ENCODE results near the gene GPRC5C.
"Not testable (repeated sequence)": the region's sequence is repeated elsewhere in the genome, so short reads cannot be mapped to it uniquely, and the experiment has no call there.

Gene GPRC5C, protein sequence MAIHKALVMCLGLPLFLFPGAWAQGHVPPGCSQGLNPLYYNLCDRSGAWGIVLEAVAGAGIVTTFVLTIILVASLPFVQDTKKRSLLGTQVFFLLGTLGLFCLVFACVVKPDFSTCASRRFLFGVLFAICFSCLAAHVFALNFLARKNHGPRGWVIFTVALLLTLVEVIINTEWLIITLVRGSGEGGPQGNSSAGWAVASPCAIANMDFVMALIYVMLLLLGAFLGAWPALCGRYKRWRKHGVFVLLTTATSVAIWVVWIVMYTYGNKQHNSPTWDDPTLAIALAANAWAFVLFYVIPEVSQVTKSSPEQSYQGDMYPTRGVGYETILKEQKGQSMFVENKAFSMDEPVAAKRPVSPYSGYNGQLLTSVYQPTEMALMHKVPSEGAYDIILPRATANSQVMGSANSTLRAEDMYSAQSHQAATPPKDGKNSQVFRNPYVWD

DNA sequence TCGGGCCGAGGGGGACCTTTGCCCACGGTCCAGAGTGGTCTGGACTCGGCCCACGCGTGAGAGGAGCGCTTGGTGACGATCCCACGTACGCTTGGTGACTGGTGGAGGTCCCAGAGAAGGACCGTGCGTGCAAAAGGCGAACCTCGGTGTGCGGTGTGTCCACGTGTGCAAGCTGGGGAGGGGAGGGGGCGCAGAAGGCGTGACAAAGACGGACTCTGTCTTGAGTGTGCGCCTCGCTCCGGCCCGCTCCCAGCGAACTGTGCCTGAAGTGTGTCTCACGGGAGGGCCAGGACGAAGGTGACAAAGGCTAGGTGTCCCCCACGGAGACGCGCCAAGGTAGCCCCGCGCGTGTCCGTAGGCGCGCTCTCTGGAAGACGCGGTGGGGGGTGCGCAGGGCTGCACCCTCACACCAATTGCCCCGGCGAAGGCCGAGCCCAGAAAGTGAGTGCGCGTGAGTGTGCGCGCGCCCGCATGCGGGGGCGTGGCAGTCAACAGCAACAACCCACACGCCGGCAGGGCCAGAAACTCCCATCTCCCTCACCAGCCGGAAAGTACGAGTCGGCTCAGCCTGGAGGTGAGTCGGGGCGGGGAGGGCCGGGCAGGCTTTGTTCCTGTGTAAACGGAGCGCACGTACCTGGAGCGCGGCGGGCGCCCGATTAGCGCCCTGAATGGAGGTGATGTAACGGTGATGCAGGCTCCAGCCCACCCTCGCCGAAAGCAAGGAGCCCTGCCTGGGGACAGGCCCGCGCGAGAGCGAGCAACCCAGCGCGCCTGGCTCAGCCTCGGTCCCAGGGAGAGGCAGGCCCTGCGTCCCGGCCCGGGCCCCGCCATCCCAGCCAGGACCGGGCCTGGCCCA lies at the start of gene GPRC5C:
Gene GPRC5C (plus strand): TSS at position 521 of the 856 bp plus-strand sequence. CDS start 7,689 bp downstream, outside the sequence.
- DNase-seq, result no peak

DNA sequence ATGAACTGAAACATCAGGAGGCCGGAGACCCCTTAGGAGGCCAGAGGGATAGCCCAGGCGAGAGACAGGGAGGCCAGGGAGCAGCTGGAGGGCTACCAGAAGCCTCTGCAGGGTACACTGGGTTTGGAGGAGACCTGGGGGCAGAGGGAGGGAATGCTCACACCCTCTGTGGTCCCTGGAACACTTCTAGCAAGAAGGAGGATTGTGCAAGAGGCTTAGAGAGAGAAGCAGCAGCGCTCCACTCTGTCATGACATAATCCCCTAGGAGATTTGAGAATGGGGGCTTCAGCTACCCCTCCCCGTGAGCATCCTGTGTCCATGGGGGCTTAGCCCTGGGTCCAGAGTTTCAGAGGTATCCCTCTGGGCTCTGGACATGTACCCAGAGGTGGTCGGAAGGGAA lies 48.7 kb upstream of the GPRC5C start:
- no peak for DNase-seq

DNA sequence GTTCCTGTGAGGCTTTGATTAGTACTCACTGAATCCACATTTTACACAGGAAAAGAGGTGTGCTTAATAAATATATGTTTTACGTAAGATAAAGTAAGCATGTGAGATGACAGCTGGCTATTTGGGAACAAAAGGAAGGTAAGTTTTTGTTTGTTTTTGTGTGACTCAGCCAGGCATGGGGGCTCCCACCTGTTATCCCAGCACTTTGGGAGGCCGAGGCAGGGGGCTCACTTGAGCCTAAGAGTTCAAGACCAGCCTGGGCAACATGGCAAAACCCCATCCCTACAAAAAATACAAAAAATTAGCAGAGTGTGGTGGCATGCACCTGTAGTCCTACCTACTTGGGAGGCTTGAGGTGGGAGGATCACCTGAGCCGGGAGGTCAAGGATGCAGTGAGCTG lies 46.7 kb upstream of the GPRC5C start:
- no peak for DNase-seq

DNA sequence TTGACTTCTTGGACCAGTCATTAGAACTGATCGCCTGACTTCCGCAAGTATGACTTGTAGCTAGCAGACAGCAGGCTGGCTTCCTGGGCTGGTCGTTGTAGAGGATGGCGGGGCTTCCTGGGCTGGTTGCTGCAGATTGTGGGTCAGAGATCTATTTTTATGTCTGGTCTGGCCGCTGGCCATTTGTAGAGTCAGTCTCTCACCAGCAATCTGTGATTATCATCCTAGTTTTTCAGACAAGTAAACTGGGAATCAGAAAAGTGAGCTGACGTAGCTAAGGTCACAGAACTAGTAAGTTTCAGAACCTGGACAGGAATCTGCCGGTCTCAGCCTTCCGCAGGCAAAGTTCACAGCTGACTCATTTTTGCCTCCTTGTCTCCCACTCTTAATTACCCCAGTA lies 45.5 kb upstream of the GPRC5C start:
- no peak for DNase-seq

DNA sequence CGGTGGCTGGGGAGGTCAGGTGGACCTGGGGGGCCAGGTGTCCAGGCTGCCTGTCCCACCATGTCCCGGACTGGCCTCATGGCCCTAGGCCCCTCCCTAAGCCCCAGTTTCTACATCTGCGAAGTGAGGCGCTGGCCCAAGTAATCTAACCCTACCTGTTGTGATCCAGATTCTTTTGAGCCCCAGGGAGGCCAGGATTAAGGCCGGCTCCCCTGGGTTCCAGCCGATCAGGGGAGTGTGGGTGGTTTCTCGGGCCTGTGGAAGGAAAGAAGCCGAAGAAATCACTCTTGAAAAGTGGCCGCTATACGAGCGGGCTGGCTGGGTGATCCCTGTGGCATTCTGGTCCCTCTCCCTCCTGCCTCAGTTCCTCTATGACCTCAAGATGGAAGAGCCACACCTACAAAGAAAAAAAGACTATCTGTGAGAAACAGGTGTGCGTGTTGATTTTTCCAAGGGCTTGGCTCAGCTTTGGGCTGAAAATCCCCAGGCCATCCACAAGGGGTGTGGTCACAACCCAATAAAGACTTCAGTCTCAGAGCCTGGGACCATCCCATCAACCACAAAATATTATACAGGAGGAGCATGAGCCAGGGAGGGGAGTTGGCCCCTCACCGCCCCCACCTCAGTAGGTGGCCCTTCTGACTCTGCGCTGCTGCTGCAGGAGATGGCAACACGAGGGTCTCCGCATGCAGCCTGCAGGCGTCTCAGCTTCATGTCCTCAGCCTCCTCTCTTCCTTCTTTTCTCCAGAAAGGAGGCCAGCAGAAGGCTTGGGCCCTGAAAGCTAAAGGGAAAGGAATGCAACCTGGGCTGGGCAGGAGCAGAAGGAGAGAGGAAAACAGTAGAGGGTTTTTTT lies 44.3 kb upstream of the GPRC5C start:
- DNase-seq, result no peak

DNA sequence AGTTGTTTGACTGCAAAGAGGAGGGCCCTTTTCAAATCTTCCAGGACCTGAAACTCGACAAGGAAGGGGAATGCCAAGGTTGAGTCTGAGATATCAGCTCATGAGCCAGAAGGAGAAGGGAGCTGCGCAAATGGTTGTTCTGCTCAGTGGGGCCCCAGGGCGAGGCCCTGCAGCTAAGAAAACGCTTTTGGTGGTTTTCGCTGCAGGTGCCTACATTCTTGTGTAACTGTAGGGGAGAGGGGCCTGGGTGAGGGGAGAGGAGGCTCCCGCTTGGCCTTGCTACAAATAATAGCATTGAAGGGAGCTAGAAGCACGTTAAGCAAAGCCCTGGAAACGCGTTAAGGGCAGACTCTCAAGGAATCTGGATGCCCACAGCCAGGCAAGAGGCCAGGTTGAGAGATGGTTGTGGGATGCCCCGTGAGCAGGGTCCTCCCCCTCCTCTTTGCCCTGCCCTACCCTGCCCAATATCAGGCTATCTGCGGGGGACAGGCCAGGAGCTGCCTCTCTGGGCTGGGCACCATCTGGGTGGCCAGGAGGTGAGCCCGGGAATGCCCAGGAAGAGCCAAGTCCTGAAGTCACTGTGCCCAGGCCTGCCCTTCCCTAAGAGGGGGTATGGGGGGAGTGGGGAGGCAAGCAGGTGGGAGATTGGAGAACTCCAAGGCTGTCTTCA lies 42.7 kb upstream of the GPRC5C start:
- DNase-seq, result no peak

DNA sequence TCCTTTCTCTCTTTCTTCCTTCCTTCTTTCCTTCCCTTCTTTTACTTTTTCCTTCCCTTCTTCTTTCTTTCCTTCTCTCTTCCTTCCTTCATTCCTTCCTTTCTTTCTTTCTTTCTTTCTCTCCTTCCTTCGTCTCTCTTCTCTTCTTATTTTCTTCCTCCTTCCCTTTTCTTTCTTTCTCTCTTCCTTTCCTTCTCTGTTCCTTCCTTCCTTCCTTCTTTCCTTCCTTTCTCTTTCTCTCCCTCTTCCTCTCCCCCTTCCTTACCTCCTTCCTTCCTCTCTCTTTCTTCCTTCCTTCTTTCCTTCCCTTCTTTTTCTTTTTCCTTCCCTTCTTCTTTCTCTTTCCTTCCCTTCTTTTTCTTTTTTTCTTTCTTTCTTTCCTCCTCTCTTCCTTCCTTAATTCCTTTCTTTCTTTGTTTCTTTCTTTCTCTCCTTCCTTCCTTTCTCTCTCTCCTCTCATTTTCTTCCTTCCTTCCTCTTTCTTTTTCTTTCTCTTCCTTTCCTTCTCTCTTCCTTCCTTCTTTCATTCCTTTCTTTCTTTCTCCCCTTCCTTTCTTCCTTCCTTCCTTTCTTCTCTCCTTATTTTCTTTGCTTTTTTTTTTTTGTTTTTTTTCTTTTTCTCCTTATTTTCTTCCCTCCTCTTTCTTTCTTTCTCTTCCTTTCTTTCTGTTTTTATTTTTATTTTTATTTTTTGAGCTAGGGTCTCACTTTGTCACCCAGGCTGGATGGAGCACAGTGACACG lies 41.8 kb upstream of the GPRC5C start:
- no peak for DNase-seq

DNA sequence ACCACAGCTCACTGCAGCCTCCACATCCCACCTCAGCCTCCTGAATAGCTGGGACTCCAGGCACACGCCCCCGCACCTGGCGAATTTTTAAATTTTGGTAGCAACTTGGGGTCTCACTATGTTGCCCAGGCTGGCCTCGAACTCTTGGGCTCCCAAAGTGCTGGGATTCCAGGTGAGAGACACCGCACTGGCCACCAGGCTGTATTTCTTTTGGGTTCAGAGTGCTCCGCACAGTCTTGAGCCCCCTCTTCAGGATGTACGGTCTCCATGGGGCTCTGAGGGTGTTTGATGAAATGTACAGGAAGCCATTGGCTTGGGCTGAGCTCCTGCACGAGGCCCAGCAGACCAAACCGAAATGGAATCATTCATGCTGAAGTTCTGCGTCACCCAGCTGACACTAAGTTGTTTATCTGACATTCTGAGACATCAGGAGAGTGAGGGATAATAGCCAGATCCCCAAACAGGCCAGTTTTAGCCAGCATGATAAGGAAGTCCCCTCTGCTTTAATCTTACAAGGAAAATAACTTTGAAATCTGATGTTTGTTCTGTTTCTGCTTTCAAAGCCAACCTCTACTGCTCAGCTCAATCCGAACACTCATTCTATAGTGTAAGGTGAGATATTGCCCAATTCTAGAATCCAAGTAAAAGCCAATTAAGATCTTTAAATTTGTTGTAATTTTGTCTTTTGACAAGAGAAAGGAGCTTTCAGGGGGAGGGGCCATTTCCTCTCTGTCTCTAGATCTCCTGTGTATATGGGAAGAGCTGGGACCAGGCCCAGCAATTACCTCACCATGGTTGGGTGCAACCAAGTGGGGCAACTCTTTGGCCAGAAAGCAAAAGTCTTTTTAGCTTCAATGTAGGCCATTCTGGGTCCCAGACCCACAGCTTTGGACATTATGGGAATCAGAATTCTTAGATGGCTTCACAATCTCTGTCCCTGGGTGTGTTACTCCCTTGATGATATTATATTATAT lies 40.9 kb upstream of the GPRC5C start:
- DNase-seq, result no peak

DNA sequence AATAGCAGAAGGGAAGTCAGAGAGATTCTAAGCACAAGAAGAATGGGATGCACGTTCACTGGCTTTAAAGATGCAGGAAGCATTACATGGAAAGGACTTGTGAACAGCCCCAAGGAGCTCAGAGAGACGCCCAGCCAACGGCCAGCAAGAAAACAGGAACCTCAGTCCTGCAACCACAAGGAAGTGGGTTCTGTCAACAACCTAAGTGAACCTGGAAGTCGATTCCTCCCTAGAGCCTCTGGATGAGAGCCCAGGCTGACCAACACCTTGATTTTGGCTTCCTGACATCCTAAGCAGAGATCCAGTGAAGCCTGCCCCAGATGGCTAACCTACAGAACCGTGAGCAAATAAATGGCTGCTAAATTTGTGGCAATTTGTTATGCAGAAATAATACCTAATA lies 40.1 kb upstream of the GPRC5C start:
- no peak for DNase-seq

DNA sequence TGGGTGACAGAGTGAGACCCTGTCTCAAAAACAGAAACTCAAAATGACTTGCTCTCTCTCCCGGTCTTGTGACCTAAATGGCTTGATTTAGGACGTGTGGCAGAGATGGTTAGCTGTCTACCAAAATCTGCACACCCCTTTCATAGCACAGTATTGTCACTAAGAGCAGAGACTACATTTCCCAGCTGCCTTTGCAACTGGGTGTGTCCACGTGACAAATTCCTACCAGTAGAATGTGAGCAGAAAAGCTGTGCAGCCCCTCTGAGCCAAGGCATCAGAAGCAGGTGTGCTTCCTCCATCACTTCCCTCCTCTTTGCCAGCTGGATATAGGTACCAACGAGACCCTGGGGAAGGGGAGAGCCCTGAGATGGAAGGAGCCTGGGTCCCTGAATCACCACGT lies 39.0 kb upstream of the GPRC5C start:
- DNase-seq, result no peak

DNA sequence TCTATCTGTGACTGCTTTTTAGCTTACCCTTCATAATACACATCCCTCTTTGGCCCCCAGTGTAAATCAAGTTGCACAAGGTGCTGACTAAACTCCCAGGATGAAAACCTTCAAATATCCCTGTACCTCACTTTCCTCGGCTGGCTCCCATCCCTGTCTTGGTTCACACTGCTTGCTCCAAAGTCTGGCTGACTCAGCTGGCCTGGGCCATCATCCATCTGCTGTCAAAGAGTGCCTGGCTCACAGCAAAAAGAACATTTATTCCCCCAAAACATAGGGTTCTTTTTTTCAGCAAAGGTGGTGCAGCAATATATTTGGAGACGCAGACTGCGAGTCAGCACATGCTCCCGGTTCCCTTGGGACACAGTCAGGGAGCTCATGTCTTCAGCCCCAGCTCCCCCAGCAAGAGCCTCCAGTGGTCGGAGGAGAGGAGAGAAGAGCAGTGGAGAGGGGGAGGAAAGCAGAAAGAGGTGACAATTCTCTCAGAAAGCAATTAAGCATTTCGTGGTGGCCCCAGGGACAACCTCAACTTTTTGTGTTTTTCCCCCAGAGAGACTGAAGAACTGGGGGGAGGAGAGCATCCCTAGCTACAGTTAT lies 38.4 kb upstream of the GPRC5C start:
- DNase-seq, result no peak

DNA sequence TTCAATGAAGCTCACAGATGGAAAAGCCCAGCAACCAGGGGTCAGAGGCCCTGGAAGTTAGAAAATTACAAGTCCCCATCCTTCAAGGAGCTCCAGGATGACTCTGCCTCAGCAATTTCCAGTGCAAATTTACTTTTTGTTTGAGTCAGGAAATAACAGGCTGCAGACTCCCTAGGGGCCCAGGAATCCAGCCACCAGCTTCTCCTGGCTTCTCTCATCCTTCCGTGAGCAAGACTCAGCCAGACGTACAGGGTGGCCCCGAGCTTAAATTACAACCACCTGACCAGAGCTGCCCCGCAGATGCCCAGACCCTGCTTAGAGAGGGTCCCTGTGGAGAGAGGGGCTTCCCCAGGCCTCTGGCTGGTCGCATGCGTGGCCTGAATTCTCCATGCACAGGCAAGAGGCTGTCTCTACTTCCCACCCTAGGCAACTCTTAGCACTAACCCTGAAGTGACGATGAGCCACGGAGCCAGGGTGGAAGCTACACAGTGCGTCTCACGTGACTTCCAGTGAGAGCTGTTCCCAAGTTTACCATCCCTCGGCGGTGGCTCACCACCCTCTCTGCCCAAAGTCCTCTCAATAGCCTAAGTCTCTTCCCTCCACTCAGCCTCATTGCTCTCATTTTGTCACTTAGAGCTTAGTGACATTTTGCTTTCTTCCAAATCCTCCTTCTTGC lies 37.5 kb upstream of the GPRC5C start:
- DNase-seq, result no peak

DNA sequence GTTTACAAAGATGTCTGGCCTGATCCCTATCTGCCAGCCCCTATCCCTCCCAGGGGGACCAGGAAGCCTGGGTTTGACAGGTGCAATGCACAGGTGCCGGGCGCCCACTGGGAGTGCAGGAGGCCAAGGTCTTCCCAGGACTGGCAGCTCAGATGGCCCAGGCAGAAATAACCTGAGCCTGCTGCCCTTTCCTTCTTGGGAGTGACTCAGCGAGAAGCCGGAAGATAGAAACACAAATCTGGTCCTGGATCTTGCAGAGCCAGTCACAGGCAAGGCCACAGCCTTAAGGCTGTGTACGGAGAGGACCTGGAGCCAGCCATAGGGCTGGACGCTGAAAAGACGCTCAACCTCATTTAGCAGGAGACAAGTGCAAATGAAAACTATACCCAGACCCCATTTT lies 36.9 kb upstream of the GPRC5C start:
- DNase-seq, result no peak

DNA sequence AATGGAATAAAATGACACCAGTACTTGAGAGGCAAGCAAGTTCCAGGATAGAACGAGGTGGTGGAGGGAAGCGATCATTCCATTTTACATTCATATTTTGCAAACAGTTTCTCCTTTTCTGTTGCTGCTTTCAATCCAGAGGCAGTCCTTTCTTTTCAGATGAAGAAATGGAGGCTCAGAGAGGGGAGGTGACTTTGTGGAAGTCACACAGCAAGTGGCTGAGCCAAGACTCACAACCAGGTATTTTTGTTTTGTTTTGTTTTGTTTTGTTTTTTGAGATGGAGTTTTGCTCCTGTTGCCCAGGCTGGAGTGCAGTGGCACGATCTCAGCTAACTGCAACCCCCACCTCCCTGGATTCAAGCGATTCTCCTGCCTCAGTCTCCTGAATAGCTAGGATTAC lies 35.3 kb upstream of the GPRC5C start:
- no peak for DNase-seq

DNA sequence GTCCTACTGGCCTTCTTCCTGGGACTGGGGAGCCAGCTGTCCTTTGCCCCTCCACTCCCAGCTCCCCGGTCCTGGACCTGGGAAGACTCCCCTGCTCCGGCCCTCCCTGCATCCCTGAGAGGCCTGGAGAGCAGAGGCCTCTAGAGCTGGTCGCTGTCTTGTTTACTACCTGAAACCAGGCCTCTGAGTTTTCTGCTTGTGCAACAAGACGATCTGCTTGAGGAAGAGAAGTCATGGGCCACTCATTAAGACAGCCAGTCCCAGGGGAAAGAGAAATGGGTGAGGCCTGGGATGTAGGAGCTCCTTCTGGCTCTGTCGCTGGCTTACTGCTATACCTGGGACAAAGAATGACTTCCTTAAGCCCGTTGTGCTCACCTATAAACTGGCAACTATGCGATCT lies 29.8 kb upstream of the GPRC5C start:
- DNase-seq, result no peak

DNA sequence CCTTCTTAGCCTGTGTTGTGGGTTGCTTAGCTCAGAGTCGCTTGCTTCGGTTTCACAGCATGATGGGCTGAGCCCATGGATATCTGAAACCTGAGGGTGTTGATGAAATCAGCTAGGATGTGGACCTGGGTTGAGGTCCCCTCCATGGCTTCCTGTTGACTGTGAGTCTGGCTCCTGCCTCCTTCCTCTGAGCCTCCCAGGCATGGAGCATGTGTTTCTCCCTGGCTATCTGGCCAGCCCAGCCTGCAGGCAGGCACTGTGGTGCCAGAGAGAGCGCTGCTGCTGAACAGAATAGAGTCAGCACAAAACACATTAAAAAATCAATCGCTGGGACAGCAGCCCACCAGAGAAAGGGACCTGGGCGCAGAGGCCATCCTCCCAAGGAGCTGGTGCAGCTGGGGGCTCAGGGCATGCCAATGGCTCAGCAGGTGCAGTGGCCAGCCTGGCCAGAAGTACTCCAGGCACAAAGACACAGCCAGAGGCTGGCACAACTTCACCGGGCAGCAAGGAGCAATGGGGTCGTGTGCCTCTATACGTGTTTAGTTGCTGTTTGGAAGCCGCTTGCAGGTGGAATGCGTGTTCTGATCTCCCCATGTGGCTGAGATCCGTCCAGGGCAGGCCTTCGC lies 28.3 kb upstream of the GPRC5C start:
- no peak for DNase-seq

DNA sequence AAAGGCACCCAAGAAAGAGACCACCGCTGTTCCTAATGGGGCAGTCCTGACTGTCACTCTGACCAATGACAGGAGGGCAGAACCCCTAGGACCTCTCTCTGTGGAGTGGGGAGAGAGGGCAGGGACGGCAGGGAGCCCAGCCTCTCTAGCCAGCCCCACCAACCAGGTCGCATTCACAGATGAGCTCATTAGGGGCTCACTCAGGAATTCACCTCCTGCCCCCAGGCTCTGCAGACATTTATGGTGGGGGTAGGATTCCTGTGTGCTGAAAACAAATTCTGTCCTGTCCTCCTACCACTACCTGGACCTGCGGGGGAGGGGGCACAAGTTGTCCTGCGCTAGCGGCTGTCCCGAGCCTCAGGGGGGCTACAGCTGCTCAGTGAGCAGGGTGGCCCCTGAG lies 27.7 kb upstream of the GPRC5C start:
- DNase-seq, result no peak

DNA sequence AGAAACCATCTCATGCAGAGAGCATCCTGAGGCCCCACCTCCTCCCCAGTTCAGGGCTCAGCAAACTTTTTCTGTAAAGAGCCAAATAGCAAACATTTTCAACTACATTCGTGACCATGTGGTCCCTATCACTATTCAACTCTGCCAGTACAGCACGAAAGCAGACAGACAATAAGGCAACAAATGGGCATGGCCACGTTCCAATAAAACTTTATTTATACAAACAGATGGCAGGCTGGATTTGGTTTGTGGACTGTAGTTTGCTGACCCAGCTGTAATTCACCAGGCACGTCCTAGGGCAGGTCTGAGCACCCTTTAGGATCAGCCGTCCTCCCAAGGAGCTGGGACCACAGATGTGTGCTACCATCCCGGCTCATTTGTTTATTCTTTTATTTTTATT lies 27.1 kb upstream of the GPRC5C start:
- no peak for DNase-seq

DNA sequence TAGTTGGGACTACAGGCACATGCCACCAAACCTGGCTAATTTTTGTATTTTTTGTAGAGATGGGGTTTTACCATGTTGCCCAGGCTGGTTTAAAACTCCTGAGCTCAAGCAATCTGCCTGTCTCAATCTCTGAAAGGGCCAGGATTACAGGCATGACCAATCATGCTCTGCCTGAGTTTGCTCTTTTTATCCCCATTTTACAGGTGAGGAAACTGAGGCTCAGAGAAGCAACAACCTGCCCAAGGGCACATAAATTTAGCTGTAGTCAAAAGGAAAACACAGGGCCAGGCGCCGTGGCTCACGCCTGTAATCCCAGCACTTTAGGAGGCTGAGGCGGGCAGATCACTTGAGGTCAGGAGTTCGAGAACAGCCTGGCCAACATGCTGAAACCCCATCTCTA lies 26.6 kb upstream of the GPRC5C start:
- not testable (repeated sequence) for DNase-seq
